ENCODE measurements around the gene ZNF888. TPM values are rescaled to one million over a fixed set of nuclear protein-coding genes. Genes with fewer than 3 reads are reported as not detected.

ZNF888 gene
- total and polyA plus RNA-seq, 9 of the 15 experiments (the other 6 are each of a cell fraction or from before 2014, with no cell fraction given) = 1.6 to 13.3 (median 9.9) TPM

DNA sequence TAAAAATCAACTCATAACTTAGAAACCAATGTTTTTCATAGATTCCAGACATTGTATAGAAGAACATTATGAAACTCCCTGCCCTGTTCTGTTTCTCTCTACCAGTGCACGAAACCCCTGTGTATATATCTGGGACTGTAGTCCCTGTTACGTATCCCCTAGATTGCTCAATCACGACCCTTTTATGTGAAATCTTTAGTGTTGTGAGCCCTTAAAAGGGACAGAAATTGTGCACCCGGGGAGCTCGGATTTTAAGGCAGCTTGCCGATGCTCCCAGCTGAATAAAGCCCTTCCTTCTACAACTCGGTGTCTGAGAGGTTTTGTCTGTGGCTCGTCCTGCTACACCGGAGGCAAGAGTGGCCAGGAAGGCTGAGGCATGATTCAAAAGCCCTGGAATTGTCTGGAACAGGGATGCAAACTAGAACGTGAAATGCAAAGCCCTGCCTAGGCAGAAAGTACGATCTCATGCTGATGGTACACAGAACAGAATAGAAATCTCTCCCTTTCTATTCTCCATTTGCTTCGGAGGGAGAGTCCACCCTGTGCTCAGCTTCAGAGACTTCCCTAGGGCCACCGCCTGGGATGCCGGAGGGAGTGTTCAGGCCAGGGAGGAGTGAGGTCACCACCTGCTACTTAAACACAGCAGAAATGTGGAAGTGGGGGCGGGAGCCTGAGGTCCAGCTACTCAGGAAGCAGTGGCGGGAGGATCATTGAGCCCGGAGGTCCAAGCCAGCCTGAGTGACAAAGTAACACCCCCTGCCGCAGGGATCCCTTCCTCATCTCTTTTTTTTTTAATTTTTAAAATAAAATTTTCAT is 758 bp upstream of the ZNF888 start (continued):
- TF ChIP-seq, protein P1, sequence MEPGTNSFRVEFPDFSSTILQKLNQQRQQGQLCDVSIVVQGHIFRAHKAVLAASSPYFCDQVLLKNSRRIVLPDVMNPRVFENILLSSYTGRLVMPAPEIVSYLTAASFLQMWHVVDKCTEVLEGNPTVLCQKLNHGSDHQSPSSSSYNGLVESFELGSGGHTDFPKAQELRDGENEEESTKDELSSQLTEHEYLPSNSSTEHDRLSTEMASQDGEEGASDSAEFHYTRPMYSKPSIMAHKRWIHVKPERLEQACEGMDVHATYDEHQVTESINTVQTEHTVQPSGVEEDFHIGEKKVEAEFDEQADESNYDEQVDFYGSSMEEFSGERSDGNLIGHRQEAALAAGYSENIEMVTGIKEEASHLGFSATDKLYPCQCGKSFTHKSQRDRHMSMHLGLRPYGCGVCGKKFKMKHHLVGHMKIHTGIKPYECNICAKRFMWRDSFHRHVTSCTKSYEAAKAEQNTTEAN (CRISPR knock-in tag; IDR thresholded peaks at IDR 0.05) = no peak
- TF ChIP-seq CEBPB (tag; IDR thresholded peaks at IDR 0.05) (peak; percentile 96), CBX3 (IDR thresholded peaks at IDR 0.05; ENCODE audit: borderline replicate concordance in 1 of 2, low read length in 2 of 2) (no peak), POLR2G (IDR thresholded peaks at IDR 0.05; ENCODE audit: low read depth, low read length) (0 out of 2 replicates have a peak, but pooled peaks have one; percentile 26), CHCHD3 (CRISPR knock-in tag; IDR thresholded peaks at IDR 0.05) (no peak), POLR2AphosphoS2 (IDR thresholded peaks at IDR 0.05; ENCODE audit: low read length) (peak; percentile 95), PHB2 (IDR thresholded peaks at IDR 0.05; ENCODE audit: low read depth) (no peak), NFIC (IDR thresholded peaks at IDR 0.05) (no peak), XRCC5 (IDR thresholded peaks at IDR 0.05; ENCODE audit: low read depth, low read length) (no peak), EP400 (IDR thresholded peaks at IDR 0.05) (peak; percentile 32; the same call in 1 of the 2 replicates), JUND (IDR thresholded peaks at IDR 0.05; ENCODE audit: borderline replicate concordance, low read depth, low read length) (peak; percentile 85), JUND (tag; IDR thresholded peaks at IDR 0.05; ENCODE audit: borderline replicate concordance, low read depth, low read length) (peak; percentile 70; the same call in 1 of the 3 replicates)
- TF ChIP-seq, protein P2, sequence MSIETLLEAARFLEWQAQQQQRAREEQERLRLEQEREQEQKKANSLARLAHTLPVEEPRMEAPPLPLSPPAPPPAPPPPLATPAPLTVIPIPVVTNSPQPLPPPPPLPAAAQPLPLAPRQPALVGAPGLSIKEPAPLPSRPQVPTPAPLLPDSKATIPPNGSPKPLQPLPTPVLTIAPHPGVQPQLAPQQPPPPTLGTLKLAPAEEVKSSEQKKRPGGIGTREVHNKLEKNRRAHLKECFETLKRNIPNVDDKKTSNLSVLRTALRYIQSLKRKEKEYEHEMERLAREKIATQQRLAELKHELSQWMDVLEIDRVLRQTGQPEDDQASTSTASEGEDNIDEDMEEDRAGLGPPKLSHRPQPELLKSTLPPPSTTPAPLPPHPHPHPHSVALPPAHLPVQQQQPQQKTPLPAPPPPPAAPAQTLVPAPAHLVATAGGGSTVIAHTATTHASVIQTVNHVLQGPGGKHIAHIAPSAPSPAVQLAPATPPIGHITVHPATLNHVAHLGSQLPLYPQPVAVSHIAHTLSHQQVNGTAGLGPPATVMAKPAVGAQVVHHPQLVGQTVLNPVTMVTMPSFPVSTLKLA (conservative IDR thresholded peaks at IDR 0.05) = 0 out of 4 replicates have a peak, but pooled peaks of 1 of the 2 experiments have one; percentile 20
- TF ChIP-seq, protein P3, sequence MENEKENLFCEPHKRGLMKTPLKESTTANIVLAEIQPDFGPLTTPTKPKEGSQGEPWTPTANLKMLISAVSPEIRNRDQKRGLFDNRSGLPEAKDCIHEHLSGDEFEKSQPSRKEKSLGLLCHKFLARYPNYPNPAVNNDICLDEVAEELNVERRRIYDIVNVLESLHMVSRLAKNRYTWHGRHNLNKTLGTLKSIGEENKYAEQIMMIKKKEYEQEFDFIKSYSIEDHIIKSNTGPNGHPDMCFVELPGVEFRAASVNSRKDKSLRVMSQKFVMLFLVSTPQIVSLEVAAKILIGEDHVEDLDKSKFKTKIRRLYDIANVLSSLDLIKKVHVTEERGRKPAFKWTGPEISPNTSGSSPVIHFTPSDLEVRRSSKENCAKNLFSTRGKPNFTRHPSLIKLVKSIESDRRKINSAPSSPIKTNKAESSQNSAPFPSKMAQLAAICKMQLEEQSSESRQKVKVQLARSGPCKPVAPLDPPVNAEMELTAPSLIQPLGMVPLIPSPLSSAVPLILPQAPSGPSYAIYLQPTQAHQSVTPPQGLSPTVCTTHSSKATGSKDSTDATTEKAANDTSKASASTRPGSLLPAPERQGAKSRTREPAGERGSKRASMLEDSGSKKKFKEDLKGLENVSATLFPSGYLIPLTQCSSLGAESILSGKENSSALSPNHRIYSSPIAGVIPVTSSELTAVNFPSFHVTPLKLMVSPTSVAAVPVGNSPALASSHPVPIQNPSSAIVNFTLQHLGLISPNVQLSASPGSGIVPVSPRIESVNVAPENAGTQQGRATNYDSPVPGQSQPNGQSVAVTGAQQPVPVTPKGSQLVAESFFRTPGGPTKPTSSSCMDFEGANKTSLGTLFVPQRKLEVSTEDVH (IDR thresholded peaks at IDR 0.05; ENCODE audit: low read depth, partially characterized antibody) = peak; percentile 24
- TF ChIP-seq, protein P4, sequence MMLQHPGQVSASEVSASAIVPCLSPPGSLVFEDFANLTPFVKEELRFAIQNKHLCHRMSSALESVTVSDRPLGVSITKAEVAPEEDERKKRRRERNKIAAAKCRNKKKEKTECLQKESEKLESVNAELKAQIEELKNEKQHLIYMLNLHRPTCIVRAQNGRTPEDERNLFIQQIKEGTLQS (IDR thresholded peaks at IDR 0.05) = peak; percentile 84
- TF ChIP-seq, protein P4 (CRISPR knock-in tag; conservative IDR thresholded peaks at IDR 0.05) = no peak
- TF ChIP-seq, protein P5, sequence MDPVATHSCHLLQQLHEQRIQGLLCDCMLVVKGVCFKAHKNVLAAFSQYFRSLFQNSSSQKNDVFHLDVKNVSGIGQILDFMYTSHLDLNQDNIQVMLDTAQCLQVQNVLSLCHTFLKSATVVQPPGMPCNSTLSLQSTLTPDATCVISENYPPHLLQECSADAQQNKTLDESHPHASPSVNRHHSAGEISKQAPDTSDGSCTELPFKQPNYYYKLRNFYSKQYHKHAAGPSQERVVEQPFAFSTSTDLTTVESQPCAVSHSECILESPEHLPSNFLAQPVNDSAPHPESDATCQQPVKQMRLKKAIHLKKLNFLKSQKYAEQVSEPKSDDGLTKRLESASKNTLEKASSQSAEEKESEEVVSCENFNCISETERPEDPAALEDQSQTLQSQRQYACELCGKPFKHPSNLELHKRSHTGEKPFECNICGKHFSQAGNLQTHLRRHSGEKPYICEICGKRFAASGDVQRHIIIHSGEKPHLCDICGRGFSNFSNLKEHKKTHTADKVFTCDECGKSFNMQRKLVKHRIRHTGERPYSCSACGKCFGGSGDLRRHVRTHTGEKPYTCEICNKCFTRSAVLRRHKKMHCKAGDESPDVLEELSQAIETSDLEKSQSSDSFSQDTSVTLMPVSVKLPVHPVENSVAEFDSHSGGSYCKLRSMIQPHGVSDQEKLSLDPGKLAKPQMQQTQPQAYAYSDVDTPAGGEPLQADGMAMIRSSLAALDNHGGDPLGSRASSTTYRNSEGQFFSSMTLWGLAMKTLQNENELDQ (CRISPR knock-in tag; IDR thresholded peaks at IDR 0.05; ENCODE audit: borderline replicate concordance) = no peak
